SK-N-SH (cell line): Measurements from ENCODE around the gene PRMT3. TPM values are rescaled to one million over a fixed set of nuclear protein-coding genes. Genes with fewer than 3 reads are reported as not detected.
A peak's percentile ranks its signal among the peaks of the same experiment; 100 is the strongest.
"Not testable (repeated sequence)": the region's sequence is repeated elsewhere in the genome, so short reads cannot be mapped to it uniquely, and the experiment has no call there.

Source experiments
- CTCF ChIA-PET: fragments of 300-600, 350-600 bp; formaldehyde crosslinking; extraction: SDS; loops from one replicate; lab custom pipeline; 2021; lab: Yijun Ruan, JAX
- POLR2A ChIA-PET: fragments of 350-600 bp; sonication (Branson Sonifier 250); formaldehyde crosslinking; extraction: SDS; loops from one replicate; lab custom pipeline; 2020; ENCODE audit warnings: antibody characterized with exemption, inconsistent platforms; lab: Yijun Ruan, JAX
- DNase-seq: peaks from one replicate; pipeline ENCODE4 v3.0.0; 2012
- H2AFZ ChIP-seq: fragments of 200-600 bp; sonication (generic); 2 replicates; pipeline ENCODE4 v1.8.1; 2016; ENCODE audit warnings: antibody characterized with exemption, mild to moderate bottlenecking, low read depth
- H3F3A ChIP-seq: fragments of 200-600 bp; sonication (generic); replicated peaks from 2 replicates; pipeline ENCODE3; 2016; ENCODE audit warnings: antibody characterized with exemption, mild to moderate bottlenecking; ENCODE audit not compliant: insufficient read depth
- H3K27ac ChIP-seq, 2 experiments: fragments of 200-500 bp in 1 of 2; fragments of 200-600 bp in 1 of 2; sonication (Bioruptor generic) in 1 of 2; sonication (generic), shearing (Covaris generic) in 1 of 2; 2 replicates each; pipeline versions ENCODE4 v1.5.1 to v1.6.1; 2014 to 2016; ENCODE audit warnings: low read depth in 2 of 2, inconsistent platforms in 1 of 2, low read length in 1 of 2, mild to moderate bottlenecking in 1 of 2, mixed read lengths in 1 of 2
- H3K27me3 ChIP-seq: fragments of 200-600 bp; sonication (generic), shearing (Covaris generic); 2 replicates; pipeline ENCODE4 v1.6.1; 2016; ENCODE audit warnings: mixed run types; ENCODE audit not compliant: insufficient read depth
- H3K36me3 ChIP-seq, 2 experiments: fragments of 200-500 bp in 1 of 2; fragments of 200-600 bp in 1 of 2; sonication (Bioruptor generic) in 1 of 2; sonication (generic) in 1 of 2; replicated peaks in 1 of 2; 2 replicates each; pipeline versions ENCODE3 to v1.5.1; 2014 to 2016; ENCODE audit warnings: low read length in 1 of 2, mild to moderate bottlenecking in 1 of 2; ENCODE audit not compliant: insufficient read depth in 2 of 2, control insufficient read depth in 1 of 2
- H3K4me1 ChIP-seq, 2 experiments: fragments of 200-500 bp in 1 of 2; fragments of 200-600 bp in 1 of 2; sonication (Bioruptor generic) in 1 of 2; sonication (generic), shearing (Covaris generic) in 1 of 2; 2 replicates each; pipeline versions ENCODE4 v1.5.1 to v1.6.1; 2014 to 2016; ENCODE audit warnings: low read depth in 1 of 2, low read length in 1 of 2, mixed run types in 1 of 2; ENCODE audit not compliant: insufficient read depth in 2 of 2, control insufficient read depth in 1 of 2
- H3K4me2 ChIP-seq: fragments of 200-600 bp; sonication (generic), shearing (Covaris generic); 2 replicates; pipeline ENCODE4 v1.6.1; 2017; ENCODE audit warnings: mixed run types
- H3K4me3 ChIP-seq, 2 experiments: fragments of 200-500 bp in 1 of 2; fragments of 200-600 bp in 1 of 2; sonication (Bioruptor generic) in 1 of 2; sonication (generic), shearing (Covaris generic) in 1 of 2; 2 replicates each; pipeline versions ENCODE4 v1.5.1 to v1.8.1; 2014 to 2016; ENCODE audit warnings: low read depth in 2 of 2, inconsistent platforms in 1 of 2, low read length in 1 of 2, mild to moderate bottlenecking in 1 of 2, mixed read lengths in 1 of 2, moderate library complexity in 1 of 2
- H3K79me2 ChIP-seq: fragments of 200-600 bp; sonication (generic); 2 replicates; pipeline ENCODE4 v1.8.1; 2017; ENCODE audit warnings: mild to moderate bottlenecking; ENCODE audit not compliant: insufficient read depth
- H3K9ac ChIP-seq: fragments of 200-600 bp; sonication (generic); 2 replicates; pipeline ENCODE4 v1.6.1; 2017; ENCODE audit warnings: mixed run types
- H3K9me2 ChIP-seq: fragments of 200-600 bp; sonication (generic); 2 replicates; pipeline ENCODE4 v1.6.1; 2017; ENCODE audit warnings: mixed run types
- H3K9me3 ChIP-seq: fragments of 200-600 bp; sonication (generic); 2 replicates; pipeline ENCODE4 v1.6.1; 2017; ENCODE audit warnings: mixed run types, mild to moderate bottlenecking, moderate library complexity
- H4K20me1 ChIP-seq: fragments of 200-600 bp; sonication (generic); 2 replicates; pipeline ENCODE4 v1.6.1; 2017; ENCODE audit warnings: mild to moderate bottlenecking, mixed run types; ENCODE audit not compliant: insufficient read depth
- CTCF ChIP-seq: fragments of 200-600 bp; sonication (generic); IDR thresholded peaks from 2 replicates; pipeline ENCODE4 v1.6.1; 2017; ENCODE audit warnings: antibody characterized with exemption, mild to moderate bottlenecking, moderate library complexity
- EZH2phosphoT487 ChIP-seq: fragments of 200-600 bp; sonication (generic); IDR thresholded peaks from 2 replicates; pipeline ENCODE4 v1.6.1; 2017; ENCODE audit warnings: low read depth, mixed run types, mild to moderate bottlenecking, antibody characterized with exemption, moderate library complexity, borderline replicate concordance
- FOSL2 ChIP-seq: IDR thresholded peaks from 2 replicates; pipeline ENCODE4 v1.4.0; 2012; ENCODE audit warnings: low read depth, mild to moderate bottlenecking, moderate library complexity, borderline replicate concordance
- FOXM1 ChIP-seq: IDR thresholded peaks from 2 replicates; pipeline ENCODE4 v1.4.0; 2012; ENCODE audit warnings: low read depth, mild to moderate bottlenecking
- MAX ChIP-seq: IDR thresholded peaks from 2 replicates; pipeline ENCODE4 v1.4.0; 2012; ENCODE audit warnings: low read depth
- MEF2A ChIP-seq: IDR thresholded peaks from 2 replicates; pipeline ENCODE4 v1.4.0; 2012; ENCODE audit warnings: low read depth, borderline replicate concordance
- NFIC ChIP-seq: IDR thresholded peaks from 2 replicates; pipeline ENCODE4 v1.4.0; 2012; ENCODE audit warnings: borderline replicate concordance
- RAD21 ChIP-seq: IDR thresholded peaks from 2 replicates; pipeline ENCODE4 v1.6.1; 2012; ENCODE audit warnings: mild to moderate bottlenecking, low read length
- RCOR1 ChIP-seq: fragments of 150-350 bp; IDR thresholded peaks from 2 replicates; pipeline ENCODE4 v1.6.1; 2017; ENCODE audit warnings: antibody characterized with exemption, low read length
- RFX5 ChIP-seq: IDR thresholded peaks from 2 replicates; pipeline ENCODE4 v1.6.1; 2012; ENCODE audit warnings: mild to moderate bottlenecking, improper control_type of control experiment, low read length
- RXRA ChIP-seq: IDR thresholded peaks from 2 replicates; pipeline ENCODE4 v1.4.0; 2012; ENCODE audit warnings: low read depth, mild to moderate bottlenecking, borderline replicate concordance
- TAF1 ChIP-seq: IDR thresholded peaks from 2 replicates; pipeline ENCODE4 v1.6.1; 2012; ENCODE audit warnings: low read depth, mild to moderate bottlenecking, low read length, moderate library complexity, borderline replicate concordance
- TCF12 ChIP-seq: IDR thresholded peaks from 2 replicates; pipeline ENCODE4 v1.4.0; 2012
- USF2 ChIP-seq: fragments of 150-350 bp; IDR thresholded peaks from 2 replicates; pipeline ENCODE4 v1.6.1; 2017; ENCODE audit warnings: antibody characterized with exemption, low read length, low read depth, borderline replicate concordance
- WGBS: methylation state at CpG from one replicate; pipeline ENCODE4 v1.1.6; 2017; ENCODE audit warnings: low lambda C conversion rate; 5-methylcytosine and 5-hydroxymethylcytosine counted together
- polyA plus RNA-seq, 3 experiments: library from polyadenylated mRNA; depleted of rRNA; stranded (reverse); fragments of >200 nt; gene quantifications; 2 replicates each; pipeline ENCODE4 v1.2.3, GENCODE V29; 2012
- TF ChIP-seq, protein P1 (sequence below): IDR thresholded peaks from 2 replicates; pipeline ENCODE4; 2012

The PRMT3 gene
- polyA plus RNA-seq, 1 of the 3 experiments (the other 2 are of a cell fraction), result 10.8 TPM

DNA sequence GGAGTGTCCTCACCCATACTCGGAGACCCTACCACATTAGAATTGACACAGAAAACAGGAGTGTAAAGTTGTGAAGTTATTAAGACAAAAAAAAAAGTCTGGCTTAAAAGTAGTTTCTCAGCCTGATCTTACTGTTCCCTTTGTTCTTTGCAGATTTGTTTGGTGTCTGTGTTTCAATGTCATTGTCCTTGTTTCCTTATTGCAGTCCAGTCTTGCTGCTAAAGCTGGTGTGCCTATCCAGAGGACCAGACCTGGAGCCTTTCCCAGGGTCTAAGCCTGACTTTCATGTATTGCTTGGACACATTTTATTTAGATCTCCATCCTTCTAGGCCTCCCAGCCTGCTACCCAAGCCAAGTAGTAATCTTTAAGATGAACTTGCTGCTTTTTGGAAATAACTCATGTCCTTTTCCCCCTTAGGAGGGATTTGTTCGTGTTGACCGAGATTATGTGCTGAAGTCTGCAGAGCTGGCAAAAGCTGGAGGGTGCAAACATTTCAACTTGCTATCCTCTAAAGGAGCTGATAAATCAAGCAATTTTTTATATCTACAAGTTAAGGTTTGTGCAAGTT is 11.3 kb upstream of the PRMT3 start:
- no peak overlapping the region for H2AFZ ChIP-seq
- H3K27me3 ChIP-seq, result no peaks in the 10 kb centered on the region
- H3K36me3 ChIP-seq, result no peaks in the 10 kb centered on the region
- 93% methylated on average over 3 of the region's 3 CpGs for WGBS
- H3K4me2 ChIP-seq, result no peak overlapping the region
- no peaks in the 10 kb centered on the region for H3K9me2 ChIP-seq
- CTCF ChIA-PET, result interaction anchor here (0.6 to 2.8 kb wide), 3 partner anchors 20 to 248 kb away, joined by 3 to 13 read pairs (median 4); no protein-coding TSS in a partner anchor
- H3K27ac ChIP-seq, result no peak overlapping the region
- H4K20me1 ChIP-seq, result no peaks in the 10 kb centered on the region
- no peaks in the 10 kb centered on the region for H3K4me1 ChIP-seq
- H3K9me3 ChIP-seq, result no peaks in the 10 kb centered on the region
- no peak overlapping the region for H3K9ac ChIP-seq
- POLR2A ChIA-PET, result no interaction called here
- no peak overlapping the region for H3K4me3 ChIP-seq
- no peaks in the 10 kb centered on the region for H3F3A ChIP-seq
- TF ChIP-seq EZH2phosphoT487 (no peak), NFIC (no peak), RFX5 (no peak), USF2 (no peak), FOXM1 (no peak), FOSL2 (no peak), CTCF (no peak), MAX (no peak), RAD21 (no peak), MEF2A (no peak), TAF1 (no peak), TCF12 (no peak), RCOR1 (no peak), RXRA (no peak)
- TF ChIP-seq, protein P1, sequence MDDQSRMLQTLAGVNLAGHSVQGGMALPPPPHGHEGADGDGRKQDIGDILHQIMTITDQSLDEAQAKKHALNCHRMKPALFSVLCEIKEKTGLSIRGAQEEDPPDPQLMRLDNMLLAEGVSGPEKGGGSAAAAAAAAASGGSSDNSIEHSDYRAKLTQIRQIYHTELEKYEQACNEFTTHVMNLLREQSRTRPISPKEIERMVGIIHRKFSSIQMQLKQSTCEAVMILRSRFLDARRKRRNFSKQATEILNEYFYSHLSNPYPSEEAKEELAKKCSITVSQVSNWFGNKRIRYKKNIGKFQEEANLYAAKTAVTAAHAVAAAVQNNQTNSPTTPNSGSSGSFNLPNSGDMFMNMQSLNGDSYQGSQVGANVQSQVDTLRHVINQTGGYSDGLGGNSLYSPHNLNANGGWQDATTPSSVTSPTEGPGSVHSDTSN, result no peak
- no peaks in the 10 kb centered on the region for H3K79me2 ChIP-seq
- no peak for DNase-seq

- H3K27me3 ChIP-seq, H3K9me3 ChIP-seq, H2AFZ ChIP-seq, POLR2A ChIA-PET, H3K36me3 ChIP-seq, H3K4me2 ChIP-seq, H3K9ac ChIP-seq, H4K20me1 ChIP-seq, H3F3A ChIP-seq, H3K4me1 ChIP-seq, H3K27ac ChIP-seq, DNase-seq, H3K9me2 ChIP-seq: not testable (repeated sequence)
- Histone ChIP-seq H3K4me3 (peak overlapping the region in 1 of 2 experiments; percentile 91; a peak in 1 of 4 replicates), H3K79me2 (peaks cover 13% of the 10 kb centered on the region; the same call in 1 of the 2 replicates)
- WGBS, result 91% methylated on average over 13 of the region's 15 CpGs
- CTCF ChIA-PET, result interaction anchor here (1.0 to 2.0 kb wide), 8 partner anchors 8 to 258 kb away, joined by 3 to 10 read pairs (median 5); no protein-coding TSS in a partner anchor
Observed at GRCh38 chr11:20385996-20386395, 1.5 kb upstream of the PRMT3 start.
